Natural killer cell (primary cell): ENCODE data around the gene COL20A1. TPM values are rescaled to one million over a fixed set of nuclear protein-coding genes. Genes with fewer than 3 reads are reported as not detected.

Experiments
- ATAC-seq, 3 donors: fragments of 150-1000 bp in 2 of 3; fragments of 200-7000 bp in 1 of 3; cut with Tn5 transposase; 1 replicate in 1 of 3; 2 replicates in 2 of 3; pipeline ENCODE4 v1.10.0; 2021; ENCODE audit warnings: mild to moderate bottlenecking in 2 of 3, moderate library complexity in 2 of 3
- DNase-seq, 2 donors: peaks; one replicate each; pipeline versions ENCODE4 v3.0.0 to v3.0.0-alpha.2; 2013 to 2021; ENCODE audit warnings: mixed read lengths in 1 of 2
- H3K27ac ChIP-seq: one replicate; pipeline ENCODE4 v1.5.1; 2013; ENCODE audit warnings: mild to moderate bottlenecking, low read length
- H3K27me3 ChIP-seq: one replicate; pipeline ENCODE4 v1.6.1; 2013; ENCODE audit warnings: low read length; ENCODE audit not compliant: control insufficient read depth, insufficient read depth
- H3K36me3 ChIP-seq: one replicate; pipeline ENCODE4 v1.6.1; 2013; ENCODE audit warnings: low read length; ENCODE audit not compliant: control insufficient read depth, insufficient read depth
- H3K4me1 ChIP-seq: one replicate; pipeline ENCODE4 v1.6.1; 2013; ENCODE audit warnings: low read length; ENCODE audit not compliant: control insufficient read depth, insufficient read depth
- H3K4me3 ChIP-seq: one replicate; pipeline ENCODE4 v1.5.1; 2013; ENCODE audit warnings: low read length
- H3K9me3 ChIP-seq: one replicate; pipeline ENCODE4 v1.6.1; 2013; ENCODE audit warnings: low read length; ENCODE audit not compliant: control insufficient read depth, insufficient read depth
- H3K27ac Mint-ChIP-seq, 2 donors: one replicate each; pipeline ENCODE4 v1.8.0; 2022; ENCODE audit warnings: mild to moderate bottlenecking in 2 of 2, mixed read lengths in 2 of 2, moderate library complexity in 1 of 2
- H3K27me3 Mint-ChIP-seq, 2 donors: one replicate each; pipeline ENCODE4 v1.8.0; 2022; ENCODE audit warnings: low read depth in 2 of 2, mixed read lengths in 2 of 2
- H3K36me3 Mint-ChIP-seq: one replicate; pipeline ENCODE4 v1.8.0; 2022; ENCODE audit warnings: mixed read lengths
- H3K4me1 Mint-ChIP-seq, 2 donors: one replicate each; pipeline ENCODE4 v1.8.0; 2022; ENCODE audit warnings: mixed read lengths in 2 of 2
- H3K4me3 Mint-ChIP-seq: one replicate; pipeline ENCODE4 v1.8.0; 2022; ENCODE audit warnings: mild to moderate bottlenecking, moderate library complexity, mixed read lengths
- H3K9me3 Mint-ChIP-seq, 2 donors: one replicate each; pipeline ENCODE4 v1.8.0; 2022; ENCODE audit warnings: mixed read lengths in 2 of 2
- WGBS: methylation state at CpG from one replicate; pipeline ENCODE4 v1.1.7; 2013; ENCODE audit warnings: missing lambda C conversion rate; ENCODE audit not compliant: insufficient coverage; 5-methylcytosine and 5-hydroxymethylcytosine counted together
- intact Hi-C: fragments of 100-400 bp; cut with micrococcal nuclease; formaldehyde crosslinking; loops from one replicate; pipeline ENCODE4 v1.14.2; 2022
- total RNA-seq, 4 donors: library from RNA; stranded (reverse); fragments of 120-200 nt in 1 of 4; gene quantifications; one replicate each; pipeline versions ENCODE4 v1.2.3 to v1.2.4, GENCODE V29; 2013 to 2022
- TF ChIP-seq, protein P1 (sequence below): fragments of 200-600 bp; IDR thresholded peaks from one replicate; pipeline ENCODE4 v1.8.0; 2022; ENCODE audit warnings: antibody characterized with exemption

The COL20A1 gene
- total RNA-seq, 3 donors from 2014 or later (not counting 1 experiment from before 2014, with no cell fraction given) = 0.12 to 0.33 TPM; not detected in 1

DNA sequence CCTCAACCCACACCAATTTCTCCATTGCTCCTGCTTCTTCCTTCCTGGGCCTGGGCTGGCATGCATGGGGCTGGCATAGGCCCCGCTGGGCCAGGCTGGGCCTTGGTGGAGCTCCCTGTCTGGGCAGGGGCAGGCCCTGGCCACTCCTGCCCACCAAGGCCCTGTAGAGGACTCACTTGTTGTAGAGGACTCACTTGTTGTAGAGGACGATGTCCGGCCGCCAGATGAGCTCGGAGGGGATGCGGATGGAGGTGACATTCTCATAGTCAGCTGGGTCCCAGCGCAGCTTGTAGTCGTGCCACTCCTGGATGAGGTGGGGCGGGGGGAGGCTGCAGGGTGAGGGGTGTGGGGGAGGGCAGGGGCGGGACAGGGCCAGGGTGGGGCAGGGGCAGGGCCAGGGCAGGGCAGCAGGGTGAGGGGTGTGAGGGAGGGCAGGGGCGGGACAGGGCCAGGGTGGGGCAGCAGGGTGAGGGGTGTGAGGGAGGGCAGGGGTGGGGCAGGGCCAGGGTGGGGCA lies 62.9 kb downstream of the COL20A1 start:
- H3K4me3 Mint-ChIP-seq = no peak overlapping the region
- no peaks in the 10 kb centered on the region for H3K36me3 Mint-ChIP-seq
- intact Hi-C loops = no loop called here
- H3K4me1 Mint-ChIP-seq = no peaks in the 10 kb centered on the region
- WGBS = 95% methylated on average over 8 of the region's 11 CpGs
- DNase-seq (no peak), ATAC-seq (no peak)
- TF ChIP-seq, protein P1, sequence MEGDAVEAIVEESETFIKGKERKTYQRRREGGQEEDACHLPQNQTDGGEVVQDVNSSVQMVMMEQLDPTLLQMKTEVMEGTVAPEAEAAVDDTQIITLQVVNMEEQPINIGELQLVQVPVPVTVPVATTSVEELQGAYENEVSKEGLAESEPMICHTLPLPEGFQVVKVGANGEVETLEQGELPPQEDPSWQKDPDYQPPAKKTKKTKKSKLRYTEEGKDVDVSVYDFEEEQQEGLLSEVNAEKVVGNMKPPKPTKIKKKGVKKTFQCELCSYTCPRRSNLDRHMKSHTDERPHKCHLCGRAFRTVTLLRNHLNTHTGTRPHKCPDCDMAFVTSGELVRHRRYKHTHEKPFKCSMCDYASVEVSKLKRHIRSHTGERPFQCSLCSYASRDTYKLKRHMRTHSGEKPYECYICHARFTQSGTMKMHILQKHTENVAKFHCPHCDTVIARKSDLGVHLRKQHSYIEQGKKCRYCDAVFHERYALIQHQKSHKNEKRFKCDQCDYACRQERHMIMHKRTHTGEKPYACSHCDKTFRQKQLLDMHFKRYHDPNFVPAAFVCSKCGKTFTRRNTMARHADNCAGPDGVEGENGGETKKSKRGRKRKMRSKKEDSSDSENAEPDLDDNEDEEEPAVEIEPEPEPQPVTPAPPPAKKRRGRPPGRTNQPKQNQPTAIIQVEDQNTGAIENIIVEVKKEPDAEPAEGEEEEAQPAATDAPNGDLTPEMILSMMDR = no peak
- H3K9me3 Mint-ChIP-seq = no peaks in the 10 kb centered on the region
- peaks cover 0 to 2% of the 10 kb centered on the region in 2 donors for H3K27me3 Mint-ChIP-seq
- no peaks in the 10 kb centered on the region for H3K9me3 ChIP-seq
- H3K27me3 ChIP-seq = peaks cover 8% of the 10 kb centered on the region
- H3K27ac ChIP-seq = no peak overlapping the region
- H3K27ac Mint-ChIP-seq = no peak overlapping the region
- H3K4me3 ChIP-seq = no peak overlapping the region
- H3K36me3 ChIP-seq = no peaks in the 10 kb centered on the region
- no peaks in the 10 kb centered on the region for H3K4me1 ChIP-seq

DNA sequence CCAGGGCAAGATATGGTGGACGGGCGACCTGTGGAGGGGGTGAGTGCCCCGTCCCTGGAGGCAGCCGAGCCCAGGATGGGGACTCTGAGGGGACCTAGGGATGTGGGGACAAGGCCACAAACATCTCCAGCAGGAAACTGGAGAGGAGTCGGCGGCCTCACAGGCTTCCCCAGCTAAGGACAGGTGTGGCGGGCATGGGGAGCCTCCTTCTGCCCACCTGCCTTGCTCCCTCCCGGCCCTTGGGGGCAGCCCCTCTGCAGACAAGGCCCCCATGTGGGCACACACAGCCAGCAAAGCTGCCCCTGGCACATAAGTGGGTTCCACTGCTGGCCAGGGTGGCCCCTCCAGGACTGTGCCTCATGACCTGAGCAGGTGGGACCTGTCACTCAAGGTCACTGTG lies 63.5 kb downstream of the COL20A1 start:
- H3K4me3 ChIP-seq = no peak overlapping the region
- H3K27me3 ChIP-seq = peaks cover 9% of the 10 kb centered on the region
- intact Hi-C loops = no loop called here
- TF ChIP-seq, protein P1 = no peak
- H3K36me3 ChIP-seq = no peaks in the 10 kb centered on the region
- H3K9me3 Mint-ChIP-seq = no peaks in the 10 kb centered on the region
- no peak overlapping the region for H3K27ac Mint-ChIP-seq
- ATAC-seq = no peak
- H3K4me1 Mint-ChIP-seq = no peaks in the 10 kb centered on the region
- H3K9me3 ChIP-seq = no peaks in the 10 kb centered on the region
- H3K27me3 Mint-ChIP-seq = peaks cover 0 to 2% of the 10 kb centered on the region in 2 donors
- H3K4me1 ChIP-seq = no peaks in the 10 kb centered on the region
- no peaks in the 10 kb centered on the region for H3K36me3 Mint-ChIP-seq
- H3K4me3 Mint-ChIP-seq = no peak overlapping the region
- WGBS = 85% methylated on average over 8 of the region's 8 CpGs
- H3K27ac ChIP-seq = no peak overlapping the region
- DNase-seq = no peak

DNA sequence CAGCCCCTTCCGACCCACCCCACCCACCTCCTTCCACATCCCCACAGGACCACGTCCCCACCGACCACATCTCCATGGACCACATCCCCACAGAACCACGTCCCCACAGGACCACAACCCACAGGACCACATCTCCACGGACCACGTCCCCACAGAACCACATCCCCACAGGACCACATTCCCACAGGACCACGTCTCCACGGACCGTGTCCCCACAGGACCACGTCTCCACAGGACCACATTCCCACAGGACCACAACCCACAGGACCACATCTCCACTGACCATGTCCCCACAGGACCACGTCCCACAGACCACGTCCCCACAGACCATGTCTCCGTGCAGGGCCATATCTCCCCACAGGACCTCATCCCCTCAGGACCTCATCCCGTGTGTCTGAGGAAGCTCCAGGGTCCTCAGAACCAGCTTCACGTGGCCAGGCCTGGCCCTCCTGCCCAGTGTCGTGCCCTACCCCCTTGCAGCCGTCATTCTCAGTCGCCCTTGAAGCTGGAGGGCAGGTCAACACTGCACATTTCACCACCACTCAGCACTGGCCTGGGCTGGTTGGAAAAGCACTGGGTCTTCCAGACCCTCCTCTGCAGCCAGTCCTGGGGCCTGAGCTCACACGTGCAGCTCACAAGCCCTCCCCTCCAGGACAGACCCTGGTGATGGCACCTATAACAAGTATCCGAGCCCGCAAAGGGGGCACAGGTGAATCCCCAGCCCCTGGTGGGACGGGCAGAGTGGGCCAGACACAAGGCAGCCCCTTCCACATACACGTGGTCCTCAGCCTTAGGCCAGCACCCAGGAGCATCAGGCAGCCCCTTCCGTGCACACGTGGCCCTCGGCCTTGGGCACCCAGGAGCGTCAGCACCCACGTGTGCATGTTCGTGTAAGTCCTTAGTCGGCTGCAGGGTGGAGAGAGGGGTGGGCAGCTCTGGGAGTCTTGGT lies 64.2 kb downstream of the COL20A1 start:
- ATAC-seq (no peak), DNase-seq (no peak)
- Mint-ChIP-seq H3K4me3 (no peak overlapping the region), H3K9me3 (no peaks in the 10 kb centered on the region), H3K4me1 (no peaks in the 10 kb centered on the region), H3K27me3 (peaks cover 0 to 2% of the 10 kb centered on the region in 2 donors), H3K27ac (no peak overlapping the region), H3K36me3 (no peaks in the 10 kb centered on the region)
- no peak overlapping the region for H3K27ac ChIP-seq
- no peaks in the 10 kb centered on the region for H3K4me1 ChIP-seq
- intact Hi-C loops = no loop called here
- H3K4me3 ChIP-seq = no peak overlapping the region
- H3K36me3 ChIP-seq = no peaks in the 10 kb centered on the region
- H3K27me3 ChIP-seq = peaks cover 15% of the 10 kb centered on the region
- 79% methylated on average over 29 of the region's 30 CpGs for WGBS
- TF ChIP-seq, protein P1 = no peak
- H3K9me3 ChIP-seq = no peaks in the 10 kb centered on the region
